Spinal cord (tissue), 10 donors: Measurements from ENCODE around the gene PHF12. TPM values are rescaled to one million over a fixed set of nuclear protein-coding genes. Genes with fewer than 3 reads are reported as not detected.

Experiments
- DNase-seq, 6 donors: peaks; one replicate each; pipeline versions ENCODE4 v3.0.0 to v3.0.0-alpha.2; 2013 to 2015; ENCODE audit warnings: low spot score in 6 of 6, low read depth in 4 of 6
- H3K27ac ChIP-seq: one replicate; pipeline ENCODE4 v1.5.1; 2013; ENCODE audit warnings: low read depth, low read length, control low read depth
- H3K27me3 ChIP-seq: one replicate; pipeline ENCODE4 v1.6.1; 2013; ENCODE audit warnings: low read length; ENCODE audit not compliant: control insufficient read depth, insufficient read depth
- H3K36me3 ChIP-seq: one replicate; pipeline ENCODE4 v1.6.1; 2013; ENCODE audit warnings: low read length; ENCODE audit not compliant: control insufficient read depth, insufficient read depth
- H3K4me1 ChIP-seq: one replicate; pipeline ENCODE4 v1.6.1; 2013; ENCODE audit warnings: low read length; ENCODE audit not compliant: control insufficient read depth, insufficient read depth
- H3K4me3 ChIP-seq: one replicate; pipeline ENCODE4 v1.5.1; 2013; ENCODE audit warnings: low read depth, low read length, control low read depth
- H3K9me3 ChIP-seq: one replicate; pipeline ENCODE4 v1.6.1; 2013; ENCODE audit warnings: low read length; ENCODE audit not compliant: control insufficient read depth, insufficient read depth
- WGBS: methylation state at CpG from one replicate; pipeline ENCODE4 v1.1.5; 2013; ENCODE audit warnings: missing lambda C conversion rate; ENCODE audit not compliant: insufficient coverage; 5-methylcytosine and 5-hydroxymethylcytosine counted together
- polyA plus RNA-seq, 2 donors: library from polyadenylated mRNA; unstranded; fragments of 120-200 nt; gene quantifications; one replicate each; pipeline ENCODE4 v1.2.1, GENCODE V29; 2013; ENCODE audit not compliant: insufficient read length in 2 of 2
- total RNA-seq, 2 donors: library from RNA; depleted of rRNA in 1 of 2; stranded (reverse); fragments of 120-200 nt in 1 of 2; fragments of >200 nt in 1 of 2; gene quantifications; one replicate each; pipeline versions ENCODE4 v1.2.3 to v1.2.4, GENCODE V29; 2013 to 2014
- donor health status: healthy.

PHF12 gene
- total and polyA plus RNA-seq, 4 donors = 21.3 to 56.0 (median 38.0) TPM

DNA sequence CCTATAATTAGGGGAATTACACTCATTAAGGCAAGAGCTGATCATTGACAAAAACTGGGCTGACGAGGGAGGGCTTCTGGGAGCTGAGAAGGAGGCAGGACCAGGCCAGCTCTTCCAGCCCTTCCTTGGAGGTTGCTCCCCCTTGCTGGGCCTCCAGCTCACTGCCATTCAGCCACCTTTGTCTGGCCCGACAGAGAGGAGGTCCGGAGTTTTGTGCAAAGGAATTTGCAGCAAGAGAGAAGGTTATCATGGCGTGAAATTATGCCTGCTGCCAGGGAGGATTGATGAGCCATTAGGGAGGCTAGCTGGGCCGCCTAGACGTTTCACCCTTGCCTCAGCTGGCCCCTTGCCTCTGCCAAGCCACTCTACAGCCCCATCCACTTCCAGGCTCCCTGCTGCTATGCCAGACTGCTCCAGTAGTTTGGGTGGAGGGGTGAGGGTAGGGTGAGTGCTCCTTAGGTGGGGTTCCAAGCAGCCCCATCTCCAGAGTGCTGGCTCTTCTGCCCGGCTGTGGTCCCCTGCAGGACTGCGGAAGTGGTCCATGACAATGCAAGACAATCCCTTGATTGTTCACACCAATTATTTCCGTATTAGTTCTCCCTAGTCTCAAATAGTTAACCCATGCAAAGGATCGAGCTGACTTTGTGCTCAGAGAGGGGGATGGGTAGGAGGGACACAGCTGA lies 17.1 kb upstream of the PHF12 start:
- peak in 2 of 6 donors; percentile 79 to 81 for DNase-seq
- Histone ChIP-seq H3K9me3 (no peaks in the 10 kb centered on the region), H3K4me1 (peaks cover 47% of the 10 kb centered on the region), H3K4me3 (no peak overlapping the region), H3K27ac (no peak overlapping the region), H3K27me3 (no peaks in the 10 kb centered on the region), H3K36me3 (peaks cover 20% of the 10 kb centered on the region)
- WGBS = 20% methylated on average over 1 of the region's 10 CpGs

DNA sequence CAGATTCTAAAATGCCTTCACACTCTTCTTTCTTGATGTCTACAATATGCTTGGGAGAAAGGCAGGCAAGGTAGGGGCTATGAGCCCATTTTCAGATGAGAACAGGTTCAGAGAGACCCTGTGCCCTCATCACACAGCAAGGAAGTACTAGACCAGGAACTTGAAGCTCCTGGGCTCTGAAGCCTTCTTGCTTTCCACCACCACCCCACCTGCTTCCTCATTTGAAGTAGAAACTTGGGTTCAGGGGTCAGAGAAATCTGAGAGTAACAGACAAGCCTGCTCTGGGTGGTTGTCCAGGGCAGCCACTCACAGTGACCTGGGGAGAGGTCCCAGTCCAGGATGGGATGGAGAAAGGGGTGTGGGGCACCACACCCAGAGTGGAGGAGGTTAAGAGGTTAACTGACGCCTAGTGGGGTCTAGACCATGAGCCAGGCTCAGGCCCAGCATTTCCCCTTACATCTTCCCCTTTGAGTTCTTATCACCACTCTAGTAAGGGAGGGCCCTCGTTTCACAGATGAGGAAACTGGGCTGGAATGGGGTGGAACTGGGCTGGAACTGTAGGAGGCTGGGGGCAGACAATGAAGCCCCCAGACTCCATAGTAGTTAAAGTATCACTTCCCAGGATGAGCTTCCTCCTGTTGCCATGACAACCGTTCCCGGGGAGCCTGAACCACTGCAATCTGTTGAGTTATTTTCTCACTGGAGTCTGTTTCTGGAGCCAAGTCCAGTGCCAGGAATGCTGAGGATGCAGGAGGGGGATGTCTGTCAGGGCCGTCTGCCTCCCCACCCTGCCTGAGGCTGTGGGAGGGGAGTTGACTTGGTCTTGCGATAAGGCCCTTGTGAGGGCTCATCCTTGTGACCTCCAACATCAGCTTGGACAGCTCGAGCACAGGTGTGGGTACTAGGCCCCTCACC lies 16.2 kb upstream of the PHF12 start:
- WGBS = 23% methylated on average over 3 of the region's 7 CpGs
- Histone ChIP-seq H3K4me1 (peaks cover 43% of the 10 kb centered on the region), H3K36me3 (peaks cover 26% of the 10 kb centered on the region), H3K27ac (no peak overlapping the region), H3K27me3 (no peaks in the 10 kb centered on the region), H3K9me3 (no peaks in the 10 kb centered on the region), H3K4me3 (no peak overlapping the region)
- DNase-seq = peak in 2 of 6 donors; percentile 88 to 96

- Histone ChIP-seq H3K27ac (no peak overlapping the region), H3K9me3 (no peaks in the 10 kb centered on the region), H3K27me3 (no peaks in the 10 kb centered on the region), H3K36me3 (peaks cover 42% of the 10 kb centered on the region), H3K4me1 (peaks cover 16% of the 10 kb centered on the region), H3K4me3 (no peak overlapping the region)
- DNase-seq = no peak
- WGBS = 89% methylated on average over 4 of the region's 8 CpGs
Observed at GRCh38 chr17:28963841-28964240, 12.5 kb upstream of the PHF12 start.

DNA sequence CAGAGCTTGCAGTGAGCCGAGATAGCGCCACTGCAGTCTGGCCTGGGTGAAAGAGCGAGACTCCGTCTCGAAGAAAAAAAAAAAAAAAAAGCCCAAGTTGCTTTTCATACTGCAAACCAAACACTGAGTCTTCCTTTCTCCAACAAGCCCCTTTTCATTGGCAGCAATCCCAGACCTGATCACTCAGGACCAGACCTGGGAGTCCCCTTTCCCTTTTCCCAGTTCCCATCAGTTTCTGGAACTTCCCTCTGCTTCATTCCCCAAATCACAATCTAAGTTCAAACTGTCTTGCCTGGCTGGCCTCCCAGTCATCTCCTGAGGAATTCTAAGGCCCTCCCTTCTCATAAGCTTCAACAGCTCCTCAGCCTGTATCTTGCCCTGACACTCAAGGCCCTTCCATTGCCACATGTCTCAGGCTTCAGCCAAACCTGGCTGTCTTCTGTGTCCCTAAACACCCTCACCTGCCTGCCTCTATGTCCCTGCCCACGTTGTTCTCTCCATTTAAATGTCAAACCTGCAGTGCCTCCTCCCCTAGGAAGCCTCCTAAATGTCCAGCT lies 11.8 kb upstream of the PHF12 start:
- H3K36me3 ChIP-seq = peaks cover 48% of the 10 kb centered on the region
- no peak for DNase-seq
- H3K4me3 ChIP-seq = no peak overlapping the region
- WGBS = 52% methylated on average over 4 of the region's 6 CpGs
- H3K27me3 ChIP-seq = no peaks in the 10 kb centered on the region
- H3K27ac ChIP-seq = no peak overlapping the region
- H3K4me1 ChIP-seq = peaks cover 9% of the 10 kb centered on the region
- H3K9me3 ChIP-seq = no peaks in the 10 kb centered on the region

- Histone ChIP-seq H3K27ac (no peak overlapping the region), H3K4me1 (no peaks in the 10 kb centered on the region), H3K4me3 (no peak overlapping the region), H3K36me3 (peaks cover 64% of the 10 kb centered on the region), H3K9me3 (no peaks in the 10 kb centered on the region), H3K27me3 (no peaks in the 10 kb centered on the region)
- no peak for DNase-seq
- WGBS = 94% methylated on average over 7 of the region's 7 CpGs
Observed at GRCh38 chr17:28961391-28961790, 10.1 kb upstream of the PHF12 start.

DNA sequence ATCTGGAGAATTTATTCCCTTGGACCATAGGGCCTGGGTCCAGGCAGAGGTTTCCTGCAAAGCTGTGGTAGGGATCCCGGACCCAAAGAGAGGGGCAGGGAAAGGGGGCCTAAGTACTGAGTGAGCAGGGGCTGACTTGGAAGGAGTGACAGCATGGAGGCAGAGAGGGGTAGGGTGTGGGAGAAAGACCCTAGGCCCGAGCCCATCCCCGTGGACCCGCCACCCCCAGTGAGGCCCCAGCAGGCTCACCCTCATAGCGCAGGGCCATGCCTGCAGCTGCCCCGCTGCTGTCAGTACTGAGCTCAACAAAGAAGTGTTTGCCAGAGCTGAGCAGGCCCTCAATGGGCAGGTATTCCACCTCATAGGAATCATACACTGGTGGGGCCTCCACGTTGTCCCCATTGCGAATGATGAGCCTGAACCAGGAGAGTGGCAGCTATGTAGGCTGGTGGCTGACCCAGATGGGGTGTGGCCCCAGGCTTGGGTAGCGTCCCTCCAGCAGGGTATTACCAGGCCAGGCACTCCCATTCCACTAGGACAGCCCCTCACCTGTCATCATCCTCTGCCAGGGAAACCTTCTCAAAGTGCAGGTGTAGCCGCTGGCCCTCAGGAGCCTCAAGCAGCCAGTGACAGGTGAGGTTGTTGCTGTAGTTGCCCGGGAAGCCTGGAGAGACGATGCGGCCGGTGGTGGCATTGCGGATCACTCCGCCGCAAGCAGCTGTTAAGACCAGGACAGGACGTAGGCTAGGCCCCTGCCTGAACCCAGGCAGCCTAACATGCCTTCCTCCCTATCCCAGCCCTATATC lies 9.1 kb upstream of the PHF12 start:
- Histone ChIP-seq H3K4me3 (no peak overlapping the region), H3K27ac (no peak overlapping the region), H3K27me3 (no peaks in the 10 kb centered on the region), H3K9me3 (no peaks in the 10 kb centered on the region), H3K36me3 (peaks cover 71% of the 10 kb centered on the region), H3K4me1 (no peaks in the 10 kb centered on the region)
- WGBS = 95% methylated on average over 17 of the region's 18 CpGs
- DNase-seq = no peak

DNA sequence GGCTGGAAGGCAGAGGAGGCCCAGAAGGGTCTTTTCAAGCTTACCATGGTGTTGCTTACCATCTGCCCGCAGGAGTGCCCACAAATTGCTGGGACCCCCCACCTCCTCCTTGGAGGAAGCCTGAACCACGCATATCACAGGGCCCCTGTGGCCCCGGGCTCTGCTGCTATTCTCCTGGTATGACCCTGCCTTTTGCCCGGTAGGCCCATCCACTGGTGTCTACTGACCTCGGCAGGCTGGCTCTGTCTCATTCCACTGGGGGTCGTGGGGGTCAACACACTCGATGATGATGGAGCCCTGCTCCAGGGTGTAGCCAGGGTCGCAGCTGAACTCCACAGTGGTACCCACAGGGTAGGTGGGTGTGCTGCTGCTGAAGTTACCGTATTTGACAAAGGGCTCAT lies 8.2 kb upstream of the PHF12 start:
- no peak for DNase-seq
- H3K36me3 ChIP-seq = peaks cover 73% of the 10 kb centered on the region
- H3K27ac ChIP-seq = no peak overlapping the region
- WGBS = 90% methylated on average over 9 of the region's 9 CpGs
- H3K9me3 ChIP-seq = no peaks in the 10 kb centered on the region
- no peaks in the 10 kb centered on the region for H3K4me1 ChIP-seq
- no peak overlapping the region for H3K4me3 ChIP-seq
- no peaks in the 10 kb centered on the region for H3K27me3 ChIP-seq

GRCh38 chr17:28958820-28959455 lies 7.6 kb upstream of the PHF12 start:
- Histone ChIP-seq H3K9me3 (no peaks in the 10 kb centered on the region), H3K36me3 (peaks cover 73% of the 10 kb centered on the region), H3K27ac (no peak overlapping the region), H3K27me3 (no peaks in the 10 kb centered on the region), H3K4me1 (peaks cover under 1% of the 10 kb centered on the region), H3K4me3 (no peak overlapping the region)
- 93% methylated on average over 18 of the region's 18 CpGs for WGBS
- DNase-seq = no peak

GRCh38 chr17:28957992-28958355 lies 6.7 kb upstream of the PHF12 start:
- H3K27ac ChIP-seq = no peak overlapping the region
- H3K9me3 ChIP-seq = no peaks in the 10 kb centered on the region
- peaks cover 67% of the 10 kb centered on the region for H3K36me3 ChIP-seq
- H3K4me3 ChIP-seq = no peak overlapping the region
- DNase-seq = no peak
- peaks cover 10% of the 10 kb centered on the region for H3K4me1 ChIP-seq
- no peaks in the 10 kb centered on the region for H3K27me3 ChIP-seq
- WGBS = 98% methylated on average over 7 of the region's 7 CpGs
